Epidermal melanocyte (primary cell): ENCODE results near the gene LDAH.

Experiments
- DNase-seq: peaks from one replicate; pipeline ENCODE4 v3.0.0; 2011; ENCODE audit warnings: low spot score; ENCODE audit not compliant: insufficient read length

Gene LDAH

DNA sequence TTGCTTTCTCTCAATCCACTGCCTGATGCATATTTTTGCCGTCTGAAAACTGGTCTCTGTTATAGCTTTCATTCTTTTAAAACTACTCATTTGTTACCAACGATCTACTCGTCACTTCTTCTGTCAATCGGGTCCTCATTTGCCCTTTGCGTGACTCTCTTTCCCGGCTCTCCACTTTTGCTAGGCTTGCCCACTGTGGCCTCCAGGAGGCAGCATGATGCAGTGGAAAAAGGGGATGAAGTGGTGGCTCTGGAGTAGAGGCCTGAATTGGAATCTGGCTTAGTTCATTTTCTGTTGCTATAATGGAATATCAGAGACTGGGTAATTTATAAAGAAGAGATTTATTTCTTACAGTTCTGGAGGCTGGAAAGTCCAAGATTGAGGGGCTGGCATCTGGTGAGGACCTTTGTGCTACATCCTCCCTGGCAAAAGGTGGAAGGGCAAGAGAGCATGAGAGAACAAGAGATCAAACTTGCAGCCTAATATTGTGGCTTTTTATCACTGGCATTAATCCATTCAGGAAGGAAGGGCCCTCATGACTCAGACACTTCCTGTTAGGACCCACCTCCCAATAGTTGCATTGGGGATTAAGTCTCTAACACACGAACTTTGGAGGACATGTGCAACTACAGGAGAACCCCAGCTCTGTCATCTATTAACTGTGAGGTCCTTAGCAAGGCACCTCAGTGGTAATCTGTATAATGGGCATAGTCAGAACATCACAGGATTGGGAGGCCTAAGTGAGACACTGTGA is 140.6 kb downstream of the LDAH start:
- no peak for DNase-seq

DNA sequence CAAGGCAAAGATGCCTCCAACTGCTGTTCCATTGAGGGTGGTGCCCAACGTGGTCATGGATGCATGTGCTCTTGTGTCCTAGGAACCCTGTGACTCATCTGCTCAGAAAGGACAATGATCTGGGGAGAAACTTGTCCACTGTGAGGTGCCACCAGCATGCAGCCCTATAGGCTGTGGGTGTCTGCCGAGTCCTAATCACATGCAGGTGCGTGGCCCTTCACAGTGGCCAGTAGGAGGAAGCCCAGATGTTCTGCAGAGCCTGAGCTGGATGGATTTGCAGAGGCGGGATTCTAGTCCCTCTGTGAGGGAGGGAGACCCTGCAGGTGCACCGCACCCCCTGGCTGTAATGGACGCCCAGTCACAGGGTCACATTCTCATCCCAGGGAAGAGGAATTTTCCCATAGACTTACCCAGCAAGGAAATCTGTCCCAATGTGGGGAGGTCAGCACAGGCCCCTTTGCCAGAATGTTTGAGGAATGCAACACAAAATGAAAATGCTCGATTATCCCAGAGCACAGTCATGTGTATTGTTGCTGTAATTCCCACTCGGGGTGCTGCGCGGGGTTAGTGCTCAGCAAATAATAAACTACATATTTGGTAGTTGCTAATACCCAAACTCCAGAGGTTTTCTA is 142.0 kb downstream of the LDAH start:
- no peak for DNase-seq

- no peak for DNase-seq
These were observed 144.1 kb downstream of the LDAH start for GRCh38 chr2:20678780-20679179.

GRCh38 chr2:20678086-20678395 is 144.9 kb downstream of the LDAH start:
- no peak for DNase-seq

DNA sequence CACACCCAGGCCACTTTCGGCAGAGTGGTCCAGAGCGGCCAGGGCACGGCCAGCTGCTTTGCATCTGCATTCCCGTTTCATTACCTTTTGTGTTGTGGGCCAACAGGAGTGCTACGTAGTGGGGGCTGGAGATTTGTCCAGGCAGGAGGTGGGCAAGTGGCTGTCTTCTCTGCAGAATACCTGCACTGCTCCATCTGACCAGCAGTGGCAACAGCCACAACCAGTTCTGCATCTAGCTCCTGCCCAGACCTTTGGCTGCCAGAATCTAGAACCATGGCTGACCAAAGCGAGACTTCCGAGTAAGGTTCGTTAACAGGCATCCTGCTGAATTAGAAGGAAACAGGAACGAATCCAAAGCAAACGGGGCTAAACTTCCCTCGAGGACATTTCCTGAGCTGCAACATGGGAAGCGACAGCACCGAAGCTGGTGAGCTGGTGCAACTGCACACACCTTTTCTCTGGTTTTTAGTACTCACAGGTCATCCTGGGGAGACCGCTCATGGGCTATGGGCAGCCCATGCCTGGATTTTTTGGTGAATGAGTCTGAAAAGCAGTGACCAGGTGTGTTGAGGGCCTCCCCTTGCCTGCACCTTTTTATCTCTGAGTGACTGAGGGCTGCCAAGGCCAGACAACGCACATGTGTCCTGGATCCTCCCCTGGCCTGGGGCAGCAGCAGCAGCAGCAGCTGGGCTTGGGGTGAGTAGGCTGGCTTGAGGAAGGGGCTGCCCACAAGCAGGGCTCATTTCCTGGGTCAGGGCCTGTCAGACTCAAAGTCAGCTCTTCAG is 145.4 kb downstream of the LDAH start:
- no peak for DNase-seq

- no peak for DNase-seq
These were observed 146.3 kb downstream of the LDAH start for GRCh38 chr2:20676353-20677215.

DNA sequence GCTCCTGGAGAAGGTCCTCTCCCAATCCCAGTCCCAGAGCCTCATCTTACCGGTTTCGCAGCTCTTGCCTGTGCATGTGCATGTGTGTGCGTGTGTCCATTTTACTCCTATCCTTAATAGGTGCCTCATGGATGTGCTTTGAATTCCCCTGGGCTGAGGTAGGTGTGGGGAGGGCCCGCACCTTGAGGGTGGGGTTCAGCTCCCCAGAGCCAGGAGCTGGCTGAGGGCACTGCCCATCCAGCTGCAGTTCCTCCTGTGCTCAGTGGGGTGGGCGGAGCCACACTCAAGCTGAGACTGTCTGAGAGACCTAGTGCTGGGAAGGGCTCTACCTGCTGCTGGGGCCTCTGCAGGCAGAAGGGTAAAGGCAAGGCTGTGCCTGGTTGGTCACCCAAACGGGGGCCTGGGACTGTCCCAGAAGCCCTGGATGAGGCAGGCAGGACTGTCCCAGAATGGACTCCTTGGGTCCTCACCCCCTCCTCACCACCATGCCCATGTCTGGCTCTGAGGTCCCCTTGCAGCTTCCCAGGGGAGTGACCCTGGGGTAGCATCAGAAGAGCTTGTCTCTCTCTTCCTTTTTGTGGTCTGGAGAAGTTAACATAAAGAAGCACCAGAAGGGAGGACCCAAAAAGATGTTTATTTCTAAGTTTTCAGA is 147.1 kb downstream of the LDAH start:
- DNase-seq: no peak

- DNase-seq: no peak
These were observed 147.8 kb downstream of the LDAH start for GRCh38 chr2:20674974-20675679.

GRCh38 chr2:20674309-20674965 is 148.5 kb downstream of the LDAH start:
- no peak for DNase-seq

GRCh38 chr2:20673686-20674308 is 149.1 kb downstream of the LDAH start:
- no peak for DNase-seq

DNA sequence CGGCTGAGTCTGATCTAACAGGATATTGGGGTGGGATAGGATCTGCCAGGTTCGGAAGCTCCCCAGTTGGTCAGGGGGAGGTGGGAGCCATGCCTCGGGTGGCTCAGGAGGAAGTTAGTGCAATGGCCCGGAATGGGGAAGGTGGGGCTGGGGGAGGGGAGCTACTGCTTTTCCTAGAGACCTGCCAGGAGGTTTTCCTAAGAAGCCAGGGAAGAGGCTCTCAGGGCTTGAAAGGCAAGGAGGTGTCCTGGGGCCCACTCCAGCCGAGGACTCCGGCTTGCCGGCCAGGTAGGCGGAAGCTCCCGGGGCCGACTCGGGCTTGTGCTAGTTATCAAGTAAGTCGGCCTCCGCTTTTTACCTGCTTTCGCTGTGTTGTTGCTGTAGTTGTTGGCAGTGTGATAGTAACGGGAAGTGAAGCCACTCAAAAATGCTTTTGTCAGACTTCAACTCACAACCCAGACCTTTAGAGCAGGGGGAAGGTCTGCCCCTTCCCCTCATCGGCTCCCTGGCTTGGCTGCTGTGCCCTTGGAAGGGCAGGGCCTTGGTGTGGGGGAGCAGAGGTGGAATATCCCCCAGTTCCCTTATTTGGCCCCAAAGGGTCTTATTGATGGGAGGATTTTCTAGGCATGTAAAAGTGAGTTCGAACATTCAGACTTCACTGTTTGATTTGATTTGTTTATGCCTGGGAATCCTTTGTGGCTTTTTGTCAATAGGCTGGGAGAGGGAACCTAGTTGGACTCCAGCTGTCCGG is 150.5 kb downstream of the LDAH start:
- no peak for DNase-seq

DNA sequence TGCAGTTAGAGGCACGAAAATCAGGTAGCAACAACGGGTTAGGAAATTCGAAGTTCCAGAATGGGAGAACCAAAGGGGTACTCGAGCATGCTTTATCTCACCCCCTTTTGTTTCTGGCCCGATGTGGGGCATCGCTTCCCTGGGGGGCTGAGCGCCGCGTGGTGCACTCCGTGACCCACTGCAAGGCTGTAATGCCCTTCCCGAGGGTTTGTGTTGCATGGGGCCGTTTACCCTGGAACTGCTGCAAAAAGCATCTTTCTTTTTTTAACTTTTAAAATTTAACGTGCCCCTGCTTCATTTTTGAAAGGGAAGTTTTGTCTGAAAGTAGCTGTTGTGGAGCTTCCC is 151.2 kb downstream of the LDAH start:
- DNase-seq: no peak

DNA sequence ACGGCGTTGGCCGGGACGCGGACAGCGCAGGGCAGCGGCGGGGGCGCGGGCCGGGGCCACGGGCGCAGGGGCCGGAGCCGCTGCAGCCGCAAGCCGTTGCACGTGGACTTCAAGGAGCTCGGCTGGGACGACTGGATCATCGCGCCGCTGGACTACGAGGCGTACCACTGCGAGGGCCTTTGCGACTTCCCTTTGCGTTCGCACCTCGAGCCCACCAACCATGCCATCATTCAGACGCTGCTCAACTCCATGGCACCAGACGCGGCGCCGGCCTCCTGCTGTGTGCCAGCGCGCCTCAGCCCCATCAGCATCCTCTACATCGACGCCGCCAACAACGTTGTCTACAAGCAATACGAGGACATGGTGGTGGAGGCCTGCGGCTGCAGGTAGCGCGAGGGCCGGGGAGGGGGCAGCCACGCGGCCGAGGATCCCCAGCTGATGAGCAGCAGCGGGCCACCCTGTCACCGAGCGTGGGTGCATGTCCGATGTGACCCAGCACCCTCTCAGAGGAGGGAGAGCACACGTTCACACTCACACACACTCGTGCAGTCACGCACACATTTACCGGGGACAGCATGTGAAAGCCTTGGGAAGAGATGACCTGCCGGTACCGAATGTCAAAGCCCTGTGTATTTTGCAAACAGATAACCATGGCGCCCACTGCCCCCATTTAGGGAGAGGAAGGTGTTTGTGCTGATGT is 151.7 kb downstream of the LDAH start:
- DNase-seq: no peak

DNA sequence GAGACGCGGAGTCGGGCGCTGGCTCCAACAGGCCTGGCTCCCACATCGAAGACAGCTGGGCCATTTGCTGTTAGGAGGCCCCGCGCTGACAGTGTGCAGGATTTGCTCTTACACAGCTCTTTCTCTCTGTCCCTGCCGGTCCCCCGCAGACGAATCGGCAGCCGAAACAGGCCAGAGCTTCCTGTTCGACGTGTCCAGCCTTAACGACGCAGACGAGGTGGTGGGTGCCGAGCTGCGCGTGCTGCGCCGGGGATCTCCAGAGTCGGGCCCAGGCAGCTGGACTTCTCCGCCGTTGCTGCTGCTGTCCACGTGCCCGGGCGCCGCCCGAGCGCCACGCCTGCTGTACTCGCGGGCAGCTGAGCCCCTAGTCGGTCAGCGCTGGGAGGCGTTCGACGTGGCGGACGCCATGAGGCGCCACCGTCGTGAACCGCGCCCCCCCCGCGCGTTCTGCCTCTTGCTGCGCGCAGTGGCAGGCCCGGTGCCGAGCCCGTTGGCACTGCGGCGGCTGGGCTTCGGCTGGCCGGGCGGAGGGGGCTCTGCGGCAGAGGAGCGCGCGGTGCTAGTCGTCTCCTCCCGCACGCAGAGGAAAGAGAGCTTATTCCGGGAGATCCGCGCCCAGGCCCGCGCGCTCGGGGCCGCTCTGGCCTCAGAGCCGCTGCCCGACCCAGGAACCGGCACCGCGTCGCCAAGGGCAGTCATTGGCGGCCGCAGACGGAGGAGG is 152.4 kb downstream of the LDAH start:
- no peak for DNase-seq

GRCh38 chr2:20669562-20670314 is 153.2 kb downstream of the LDAH start:
- no peak for DNase-seq

DNA sequence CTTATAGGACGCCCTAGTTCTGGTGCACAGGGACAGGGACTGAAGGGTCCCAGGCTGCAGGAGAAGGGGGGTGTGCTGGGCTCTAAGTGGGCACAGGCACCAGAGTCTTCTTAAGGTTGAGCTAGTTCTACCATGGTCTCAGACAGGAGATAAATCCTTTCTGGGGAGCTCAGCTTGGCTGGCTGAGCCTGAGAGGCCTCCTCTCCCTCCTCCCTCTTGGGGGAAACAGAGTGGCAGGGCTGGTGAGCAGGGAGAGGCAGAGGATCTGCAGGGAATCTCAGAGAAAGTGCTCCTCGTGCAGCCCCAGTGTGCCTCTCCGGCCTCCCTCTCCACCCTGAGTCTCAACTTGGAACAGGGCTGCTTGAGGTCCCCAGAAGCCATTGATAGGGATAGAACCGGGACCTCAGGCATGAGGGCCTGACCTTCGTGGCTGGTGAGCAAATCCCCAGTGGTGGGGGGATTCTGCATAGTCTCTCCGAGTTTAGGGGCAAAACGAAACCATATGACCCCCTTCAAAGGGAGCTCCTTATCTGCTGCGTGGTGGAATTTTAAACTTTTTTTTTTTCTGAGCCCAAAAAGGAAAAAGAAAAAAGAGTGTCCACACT is 153.9 kb downstream of the LDAH start:
- DNase-seq: no peak
